Activated gamma-delta T cell treated with Interleukin-2 at 50 U/mL for 16 hours (primary cell): Measurements from ENCODE around the gene DGUOK.

Source experiments
- DNase-seq: peaks from one replicate; pipeline ENCODE4 v3.0.0-alpha.2; 2020

The DGUOK gene

GRCh38 chr2:73983322-73984202, 56.9 kb downstream of the DGUOK start:
- no peak for DNase-seq

- peak; percentile 11 for DNase-seq
These were observed 57.7 kb downstream of the DGUOK start, which contains the start of gene TET3 for GRCh38 chr2:73984203-73984921. Gene TET3 (plus strand): TSS chr2:73984910. CDS start chr2:73986404, 1,494 bp downstream.

- DNase-seq, result peak; percentile 66
These were observed 58.2 kb downstream of the DGUOK start for GRCh38 chr2:73984922-73985307.

- peak; percentile 38 for DNase-seq
These were observed 58.8 kb downstream of the DGUOK start for GRCh38 chr2:73985308-73986084.

- DNase-seq, result peak; percentile 26
These were observed 59.5 kb downstream of the DGUOK start for GRCh38 chr2:73986085-73986681.

- DNase-seq, result peak; percentile 40
These were observed 60.6 kb downstream of the DGUOK start for GRCh38 chr2:73987109-73987947.

- no peak for DNase-seq
These were observed 61.4 kb downstream of the DGUOK start for GRCh38 chr2:73987948-73988700.

GRCh38 chr2:73989972-73990371, 63.3 kb downstream of the DGUOK start:
- DNase-seq, result no peak

GRCh38 chr2:73990531-73990930, 63.9 kb downstream of the DGUOK start:
- no peak for DNase-seq

GRCh38 chr2:73992036-73992435, 65.4 kb downstream of the DGUOK start:
- DNase-seq, result no peak

GRCh38 chr2:73993376-73993775, 66.7 kb downstream of the DGUOK start:
- no peak for DNase-seq

- no peak for DNase-seq
These were observed 67.1 kb downstream of the DGUOK start for GRCh38 chr2:73993778-73994177.

- DNase-seq, result no peak
These were observed 67.6 kb downstream of the DGUOK start for GRCh38 chr2:73994178-73994831.

GRCh38 chr2:73995810-73996209, 69.1 kb downstream of the DGUOK start:
- no peak for DNase-seq

GRCh38 chr2:73997813-73998212, 71.1 kb downstream of the DGUOK start:
- DNase-seq, result no peak

- no peak for DNase-seq
These were observed 71.8 kb downstream of the DGUOK start for GRCh38 chr2:73998451-73998850.

GRCh38 chr2:73998933-73999332, 72.3 kb downstream of the DGUOK start:
- DNase-seq, result no peak

- DNase-seq, result no peak
These were observed 73.4 kb downstream of the DGUOK start for GRCh38 chr2:73999881-74000597.

GRCh38 chr2:74000666-74001065, 74.0 kb downstream of the DGUOK start:
- no peak for DNase-seq

- no peak for DNase-seq
These were observed 74.4 kb downstream of the DGUOK start for GRCh38 chr2:74001121-74001520.
